Stimulated activated CD8-positive, alpha-beta memory T cell treated with anti-CD3 and anti-CD28 coated beads, Interleukin-12 subunit alpha, Interleukin-12 subunit beta, amount 100 ng/mL, for 24 hours (primary cell): ENCODE results near the gene FXYD1.

Experiments used
- DNase-seq: peaks from one replicate; pipeline ENCODE4 v3.0.0-alpha.2; 2020; ENCODE audit errors: extremely low read depth

FXYD1 gene

DNA sequence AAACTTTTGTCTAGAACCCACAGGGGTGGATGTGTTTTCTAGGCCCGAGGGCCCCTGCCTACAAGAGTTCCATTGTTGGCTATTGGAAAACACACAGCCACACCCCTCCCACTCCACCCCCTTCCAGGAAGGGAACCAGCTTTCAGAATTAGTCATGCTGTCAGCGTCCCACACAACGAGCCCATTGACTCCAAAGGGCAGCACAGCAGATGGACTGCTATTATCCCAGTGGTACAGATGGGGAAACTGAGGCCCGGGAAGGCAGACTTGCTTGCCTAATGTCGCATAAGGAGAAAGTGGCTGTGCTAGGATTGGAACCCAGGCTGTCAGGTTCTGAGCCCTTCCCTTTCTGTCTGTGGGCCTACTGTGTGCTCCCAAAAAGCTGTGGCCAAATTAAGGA, 31.1 kb upstream of the FXYD1 start:
- DNase-seq = no peak

DNA sequence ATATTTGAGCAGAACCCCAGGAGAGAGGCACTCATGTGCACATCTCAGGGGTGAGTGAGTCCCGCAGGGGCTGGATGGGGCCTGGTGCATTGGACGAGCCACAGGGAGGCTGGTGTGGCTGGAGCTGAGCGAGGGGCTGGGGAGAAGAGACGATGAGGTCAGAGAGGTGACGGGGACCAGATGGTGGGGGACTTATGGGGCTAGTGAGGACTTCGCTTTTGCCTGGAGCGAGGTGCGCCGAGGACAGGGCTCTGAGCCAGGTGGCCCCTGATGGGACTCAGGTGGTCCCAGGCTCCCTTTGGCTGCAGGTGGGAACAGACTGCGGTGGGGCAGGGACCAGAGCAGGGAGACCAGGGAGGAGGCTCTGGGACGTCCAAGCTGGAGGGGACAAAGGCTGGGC, 29.9 kb upstream of the FXYD1 start:
- no peak for DNase-seq

DNA sequence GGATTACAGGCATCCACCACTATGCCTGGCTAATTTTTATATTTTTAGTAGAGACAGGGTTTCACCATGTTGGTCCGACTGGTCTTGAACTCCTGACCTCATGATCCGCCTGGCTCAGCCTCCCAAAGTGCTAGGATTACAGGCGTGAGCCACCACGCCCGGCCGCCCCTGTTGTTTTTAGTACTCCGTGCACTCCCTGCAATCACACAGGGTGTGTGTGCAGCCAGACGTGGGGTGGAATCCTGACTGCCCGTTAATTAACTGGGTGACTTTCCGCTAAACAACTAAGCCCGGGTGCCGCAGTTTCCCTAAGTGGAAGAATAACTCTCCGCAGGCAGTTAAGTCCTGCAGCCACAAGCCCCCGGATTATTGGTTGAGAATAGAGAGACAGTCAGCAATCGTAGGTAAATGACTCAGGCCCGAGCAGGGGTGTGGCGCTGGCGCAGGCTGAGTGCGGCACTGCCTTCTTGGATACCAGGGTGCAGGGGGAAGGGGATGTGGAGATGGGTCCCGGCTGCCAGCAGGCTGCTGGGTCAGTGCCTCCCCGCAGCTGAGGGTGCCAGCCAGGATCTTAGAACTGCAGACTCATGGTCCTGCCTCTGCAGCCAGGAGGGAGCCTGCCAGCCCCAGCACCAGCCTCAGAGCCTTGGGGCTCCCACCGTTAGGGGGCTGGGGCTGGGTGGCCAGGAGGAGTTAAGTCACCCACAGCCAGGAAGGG, 29.1 kb upstream of the FXYD1 start:
- no peak for DNase-seq

DNA sequence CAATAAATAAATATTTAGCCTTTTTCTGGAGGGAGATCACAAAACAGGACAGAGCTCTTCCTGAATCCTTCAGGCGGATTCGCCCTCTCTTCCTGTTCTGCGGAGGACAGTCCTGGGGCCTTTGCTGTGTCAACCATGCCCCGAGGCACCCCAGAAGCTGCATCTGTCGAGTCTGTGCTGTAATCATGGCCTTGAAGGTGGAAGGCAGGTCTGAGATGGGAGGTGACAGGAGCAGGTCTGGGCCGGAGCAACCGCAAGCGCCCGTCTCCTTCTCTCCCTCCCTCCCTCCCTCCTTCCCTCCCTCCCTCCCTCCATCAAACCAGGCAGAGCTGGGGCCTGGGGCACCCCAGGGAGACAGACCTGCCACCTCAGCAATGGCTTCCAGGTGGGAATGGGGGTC, 27.6 kb upstream of the FXYD1 start:
- no peak for DNase-seq

DNA sequence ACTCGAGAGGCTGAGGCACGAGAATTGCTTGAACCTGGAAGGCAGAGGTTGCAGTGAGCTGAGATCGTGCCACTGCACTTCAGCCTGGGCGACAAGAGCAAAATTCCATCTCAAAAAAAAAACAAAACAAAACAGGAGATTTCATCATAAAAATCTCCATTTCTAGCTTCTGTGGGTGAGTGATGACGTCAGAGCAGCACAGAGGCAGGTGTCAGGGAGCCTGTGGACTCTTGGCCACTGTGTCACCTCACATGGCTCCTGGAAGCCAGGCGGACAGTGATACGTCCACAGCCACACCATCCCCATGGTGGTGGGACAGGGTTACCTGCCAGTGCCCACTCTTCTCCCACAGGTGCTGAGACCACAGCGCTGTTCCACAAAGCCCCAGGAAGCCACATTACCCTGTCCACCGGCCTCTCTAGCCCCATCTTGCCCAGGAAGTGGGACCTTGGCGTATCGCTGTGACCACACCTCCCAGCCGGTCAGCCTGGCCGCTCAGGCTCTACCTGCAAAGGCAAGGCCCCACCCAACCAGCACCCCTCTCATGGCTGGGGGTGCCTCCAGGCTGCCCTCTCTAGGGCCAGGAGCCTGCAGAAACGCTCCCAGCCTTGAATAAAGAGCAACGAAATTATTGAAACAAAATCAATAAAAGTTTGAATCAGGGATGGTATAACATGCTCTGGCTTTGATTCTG, 25.5 kb upstream of the FXYD1 start:
- DNase-seq = no peak

DNA sequence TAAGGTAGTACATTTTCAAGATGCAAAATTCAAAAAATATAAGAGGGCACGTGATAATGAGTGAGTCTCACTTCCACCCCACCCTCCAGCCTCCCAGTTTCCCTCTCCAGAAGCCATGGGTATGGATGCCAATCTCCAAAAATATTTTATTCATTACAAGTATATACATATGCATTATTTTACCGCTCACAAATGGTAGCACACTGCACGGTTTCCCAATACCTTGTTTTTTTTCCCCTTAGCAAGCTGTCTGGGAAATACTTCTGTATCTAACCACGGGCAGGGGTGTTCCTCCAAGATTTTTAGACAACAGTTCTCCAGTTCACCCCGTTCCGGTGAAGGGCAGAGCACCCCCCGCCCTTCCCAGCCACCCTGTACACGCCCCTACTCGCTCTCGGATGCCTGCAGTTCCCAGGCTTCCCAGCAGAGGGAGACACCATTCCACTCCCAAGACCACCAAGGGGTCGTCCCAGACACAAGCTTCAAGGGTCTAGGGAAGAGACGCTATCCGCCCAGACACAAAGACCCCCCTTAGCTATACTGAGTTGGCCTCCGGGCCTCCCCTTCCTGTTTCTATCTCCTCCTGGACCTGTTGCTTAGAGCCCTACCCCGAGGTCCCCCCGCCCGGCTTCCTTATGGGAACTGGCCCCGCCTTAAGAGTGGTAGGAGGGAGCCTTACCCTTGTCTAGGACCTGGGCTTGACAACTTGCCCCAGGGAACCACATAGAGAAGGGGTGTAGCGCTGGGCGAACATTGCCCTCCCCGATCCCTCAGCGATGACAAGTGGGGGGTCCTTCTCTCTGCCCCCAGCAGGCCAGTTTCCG, 24.1 kb upstream of the FXYD1 start:
- peak; percentile 25 for DNase-seq

DNA sequence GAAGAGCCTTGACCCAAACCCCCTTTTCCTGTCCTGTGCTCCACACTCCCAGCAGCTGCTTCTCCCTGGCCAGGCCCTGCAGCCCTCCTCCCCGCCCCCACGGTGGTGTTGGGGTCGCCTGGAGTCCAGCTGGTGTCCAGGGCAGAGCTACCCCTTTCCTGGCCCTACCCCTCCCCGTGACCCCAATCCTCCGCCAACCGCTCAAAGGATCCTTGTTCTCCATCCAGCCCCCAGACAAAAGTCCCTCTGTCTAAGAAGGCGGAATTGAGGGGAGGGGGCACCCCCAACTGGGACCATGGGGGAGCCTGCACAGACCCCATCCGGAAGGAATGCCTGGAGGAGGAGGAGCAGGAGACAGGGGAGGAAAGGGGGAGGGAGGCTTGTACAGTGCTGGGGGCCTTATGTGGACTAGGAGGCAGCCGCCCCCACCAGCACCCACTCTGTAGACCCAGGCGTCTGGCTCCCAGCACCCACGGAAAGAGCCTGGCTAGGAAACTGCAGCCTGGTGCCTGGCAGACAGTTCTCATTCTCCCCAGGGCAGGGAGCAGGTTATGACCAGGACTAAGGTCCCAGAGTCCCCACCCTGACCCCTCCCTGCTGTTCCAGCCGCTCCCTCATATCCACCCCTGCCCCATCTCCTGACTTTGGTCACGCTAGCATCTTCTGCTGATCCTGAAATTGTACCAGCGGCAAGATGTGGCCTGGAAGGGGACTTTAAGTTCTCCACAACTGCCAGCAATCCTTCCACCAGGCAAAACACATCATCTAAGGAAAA, 23.3 kb upstream of the FXYD1 start, which contains the start of gene FXYD3:
TSS of gene FXYD3 (plus strand) at position 647 of the 775 bp plus-strand sequence. CDS start 3,554 bp downstream, outside the sequence.
- no peak for DNase-seq

DNA sequence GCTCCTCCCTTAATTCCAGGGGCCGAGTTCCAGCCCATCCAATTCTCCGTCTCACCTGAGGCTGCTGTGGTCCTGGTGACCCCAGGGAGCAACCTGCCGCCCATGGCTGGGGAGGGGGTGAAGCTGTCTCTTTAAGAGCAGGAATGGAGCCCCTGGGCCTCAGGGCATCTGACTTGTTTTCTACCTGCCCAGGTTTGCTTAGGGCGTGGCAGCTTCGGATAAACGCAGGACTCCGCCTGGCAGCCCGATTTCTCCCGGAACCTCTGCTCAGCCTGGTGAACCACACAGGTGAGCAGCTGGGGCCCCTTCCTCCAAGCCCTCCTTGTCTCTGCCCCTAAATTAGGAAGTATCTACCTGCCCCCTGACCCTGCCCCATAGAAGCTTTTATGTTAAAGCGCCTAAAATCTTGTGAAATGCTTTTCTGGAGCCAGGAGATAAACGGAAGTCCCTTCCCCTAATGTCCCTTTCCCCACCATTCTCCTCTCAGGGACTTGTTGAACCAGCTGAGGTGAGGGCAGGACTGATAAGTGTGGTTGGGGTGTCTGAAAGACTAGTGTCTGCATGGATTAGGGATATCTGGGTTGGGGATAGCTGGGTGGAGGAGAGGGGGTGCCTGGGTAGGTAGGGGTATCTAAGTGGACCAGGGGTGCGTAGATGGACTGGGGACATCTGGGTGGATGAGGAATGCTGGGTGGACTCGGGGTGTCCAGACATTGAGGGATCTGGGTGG, 22.4 kb upstream of the FXYD1 start:
- DNase-seq = no peak

DNA sequence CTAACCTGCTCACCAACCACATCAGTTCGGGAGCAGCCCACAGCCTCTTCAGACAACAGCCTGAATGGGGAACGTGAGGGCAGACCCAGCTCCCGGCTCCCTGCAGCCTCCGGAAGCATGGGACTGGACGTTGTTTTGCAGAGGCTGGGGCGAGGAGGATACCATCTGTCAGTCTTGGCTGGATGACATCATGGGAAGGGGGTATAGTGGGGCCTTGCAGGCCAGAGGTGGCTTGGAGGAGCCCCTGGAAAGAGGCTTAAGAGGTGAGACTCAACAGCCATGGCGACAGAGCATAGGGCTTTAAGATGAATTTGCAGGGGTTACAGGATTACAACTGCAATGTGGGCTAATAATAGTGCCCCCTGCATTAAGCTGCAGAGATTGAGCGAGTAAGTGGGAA, 21.5 kb upstream of the FXYD1 start:
- DNase-seq = no peak

DNA sequence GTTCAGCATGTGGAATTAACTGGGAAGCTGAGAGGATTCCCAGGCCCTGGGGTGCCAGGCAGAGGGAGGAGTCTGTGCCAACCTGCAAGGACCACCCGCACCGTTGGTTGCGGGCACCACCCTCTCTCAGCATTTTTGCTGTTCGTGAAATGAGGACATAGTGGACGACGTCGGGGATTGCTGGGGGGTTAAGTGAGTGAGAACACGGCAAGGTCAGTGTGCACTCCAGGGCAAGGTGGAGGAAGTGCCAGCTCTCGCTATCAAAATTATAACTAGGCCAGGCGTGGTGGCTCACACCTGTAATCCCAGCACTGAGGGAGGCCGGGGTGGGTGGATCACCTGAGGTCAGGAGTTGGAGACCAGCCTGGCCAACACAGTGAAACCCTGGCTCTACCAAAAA, 20.8 kb upstream of the FXYD1 start:
- no peak for DNase-seq

DNA sequence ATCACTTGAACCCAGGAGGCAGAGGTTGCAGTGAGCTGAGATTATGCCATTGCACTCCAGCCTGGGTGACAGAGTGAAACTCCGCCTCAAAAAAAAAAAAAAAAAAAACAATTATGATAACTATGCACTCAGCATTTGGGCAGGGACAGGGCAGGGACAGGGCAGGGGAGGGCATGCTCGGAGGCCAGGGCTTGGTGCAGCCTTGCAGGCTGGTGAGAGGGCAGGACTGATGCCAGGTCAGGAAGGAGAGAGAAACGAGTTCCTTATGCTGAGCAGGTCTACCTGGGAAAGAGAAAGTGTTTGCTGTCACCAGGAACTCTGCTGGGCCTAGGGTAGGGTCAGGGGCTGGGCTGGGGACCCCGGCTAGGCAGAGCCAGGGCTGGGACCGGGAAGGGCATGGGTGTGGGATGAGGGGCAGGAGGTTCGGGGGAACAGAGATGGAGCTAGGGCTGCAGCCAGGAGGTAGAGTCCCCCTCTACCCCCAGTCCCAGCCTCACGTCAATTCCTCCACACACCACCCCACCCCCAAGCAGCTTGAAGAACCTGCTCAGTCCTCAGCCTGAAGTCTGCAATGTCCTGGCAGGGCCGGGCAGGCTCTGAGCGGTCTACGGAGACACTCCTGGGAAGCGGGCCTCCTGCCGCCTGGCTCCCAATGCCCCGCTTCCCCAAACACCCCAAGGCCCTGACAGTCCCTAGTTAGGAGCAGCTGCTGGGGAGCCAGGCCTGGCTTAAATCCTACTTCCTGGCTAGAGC, 20.2 kb upstream of the FXYD1 start:
- no peak for DNase-seq

DNA sequence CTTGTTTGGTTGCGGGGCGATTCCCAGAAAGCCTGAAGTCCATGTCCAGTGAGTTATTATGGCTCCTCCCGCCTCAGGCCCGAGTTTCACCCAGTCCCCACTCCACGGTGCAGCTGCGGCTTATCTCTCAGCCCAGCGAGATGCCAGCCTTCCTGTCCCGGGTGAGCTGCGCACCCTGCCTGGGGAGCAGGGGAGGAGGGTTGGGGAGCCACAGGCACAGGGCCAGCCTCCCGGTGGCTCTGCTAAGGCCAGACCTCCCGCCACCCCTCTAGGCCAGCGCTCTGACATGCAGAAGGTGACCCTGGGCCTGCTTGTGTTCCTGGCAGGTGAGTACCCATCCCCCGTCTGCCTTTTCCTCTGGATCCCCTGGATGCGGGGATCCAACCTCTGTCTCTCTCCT, 19.5 kb upstream of the FXYD1 start:
- DNase-seq = no peak

DNA sequence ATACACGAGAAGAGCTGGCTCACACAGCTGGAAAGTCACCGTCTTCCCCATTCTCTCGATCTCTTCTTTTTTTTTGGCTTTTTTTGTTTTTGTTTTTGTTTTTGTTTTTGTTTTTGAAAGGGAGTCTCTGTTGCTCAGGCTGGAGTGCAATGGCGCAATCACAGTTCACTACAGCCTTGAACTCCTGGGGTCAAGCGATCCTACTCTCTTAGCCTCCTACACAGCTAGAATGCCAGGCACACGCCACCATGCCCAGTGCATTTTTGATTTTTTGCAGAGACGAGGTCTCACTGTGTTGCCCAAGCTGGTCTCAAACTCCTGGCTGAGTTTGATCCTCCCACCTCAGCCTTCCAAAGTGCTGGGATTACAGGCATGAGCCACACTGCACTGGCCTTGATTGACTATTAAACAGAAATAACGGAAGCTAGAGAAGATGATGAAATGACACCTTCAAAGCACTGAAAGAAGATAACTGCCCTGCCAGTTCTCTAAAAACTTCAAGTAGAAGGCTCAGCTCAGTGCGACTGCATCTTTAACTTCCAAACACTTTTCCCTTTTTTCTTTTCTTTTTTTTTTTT, 19.0 kb upstream of the FXYD1 start:
- no peak for DNase-seq

DNA sequence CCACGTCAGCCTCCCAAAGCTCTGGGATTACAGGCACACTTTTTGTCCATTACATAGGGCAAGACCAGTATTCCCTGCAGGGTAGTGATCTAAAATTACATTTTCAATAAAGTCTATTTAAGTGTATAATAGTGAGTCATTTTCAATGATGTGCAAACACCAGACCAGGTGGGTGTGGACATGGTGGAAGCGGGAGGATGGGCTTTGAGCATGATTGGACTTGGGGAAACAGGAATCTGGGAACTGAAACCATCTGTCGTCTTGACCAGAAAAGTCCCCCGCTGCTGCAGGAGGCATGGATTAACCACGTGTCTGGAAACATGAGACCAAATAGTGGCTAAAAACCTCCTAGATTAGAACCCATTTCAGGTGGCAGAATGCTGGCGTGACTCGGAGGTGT, 18.1 kb upstream of the FXYD1 start:
- no peak for DNase-seq

DNA sequence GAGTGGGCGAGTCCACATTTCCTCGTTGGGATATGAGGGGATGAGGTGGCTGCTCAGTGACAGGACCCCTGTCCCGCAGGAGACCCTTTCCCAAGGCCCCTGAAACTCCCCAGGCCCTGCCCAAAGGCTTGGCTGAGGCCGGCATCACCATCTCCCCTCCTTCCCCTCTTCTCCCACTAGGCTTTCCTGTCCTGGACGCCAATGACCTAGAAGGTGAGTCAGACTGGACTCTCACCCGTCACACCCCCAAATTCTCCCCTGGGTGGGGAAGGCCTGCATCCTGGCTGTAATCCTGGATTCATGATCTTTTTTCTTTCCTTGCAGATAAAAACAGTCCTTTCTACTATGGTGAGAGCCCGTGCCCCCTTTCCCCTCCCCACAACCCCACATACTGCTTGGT, 17.7 kb upstream of the FXYD1 start:
- no peak for DNase-seq

DNA sequence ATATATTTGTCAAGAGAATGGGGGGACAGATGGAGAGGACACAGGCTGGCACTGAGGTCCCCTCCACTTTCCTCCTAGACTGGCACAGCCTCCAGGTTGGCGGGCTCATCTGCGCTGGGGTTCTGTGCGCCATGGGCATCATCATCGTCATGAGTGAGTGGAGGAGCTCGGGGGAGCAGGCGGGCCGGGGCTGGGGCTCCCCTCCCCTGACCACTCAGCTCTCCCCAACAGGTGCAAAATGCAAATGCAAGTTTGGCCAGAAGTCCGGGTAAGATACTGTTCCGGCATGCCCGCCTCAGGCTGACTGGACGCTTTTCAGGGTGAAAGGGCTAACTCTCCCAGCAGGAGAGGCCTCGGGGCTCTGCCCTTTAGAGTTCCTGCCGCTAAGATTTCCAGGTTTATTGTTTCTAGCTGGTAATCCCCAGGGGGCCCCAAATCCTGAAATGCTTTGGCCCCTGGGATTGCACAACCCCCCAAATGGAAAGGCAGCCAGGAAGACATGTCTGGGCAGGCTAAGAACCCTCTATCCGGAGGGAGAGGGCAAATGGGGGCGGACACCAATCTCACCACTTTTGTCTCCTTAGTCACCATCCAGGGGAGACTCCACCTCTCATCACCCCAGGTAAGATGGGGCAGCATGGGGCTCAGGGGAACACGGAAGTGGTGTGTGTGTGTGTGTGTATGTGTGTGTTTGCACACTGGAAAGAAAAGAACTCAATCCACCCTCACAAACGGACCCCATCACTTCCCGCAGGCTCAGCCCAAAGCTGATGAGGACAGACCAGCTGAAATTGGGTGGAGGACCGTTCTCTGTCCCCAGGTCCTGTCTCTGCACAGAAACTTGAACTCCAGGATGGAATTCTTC, 15.7 kb upstream of the FXYD1 start:
- no peak for DNase-seq

DNA sequence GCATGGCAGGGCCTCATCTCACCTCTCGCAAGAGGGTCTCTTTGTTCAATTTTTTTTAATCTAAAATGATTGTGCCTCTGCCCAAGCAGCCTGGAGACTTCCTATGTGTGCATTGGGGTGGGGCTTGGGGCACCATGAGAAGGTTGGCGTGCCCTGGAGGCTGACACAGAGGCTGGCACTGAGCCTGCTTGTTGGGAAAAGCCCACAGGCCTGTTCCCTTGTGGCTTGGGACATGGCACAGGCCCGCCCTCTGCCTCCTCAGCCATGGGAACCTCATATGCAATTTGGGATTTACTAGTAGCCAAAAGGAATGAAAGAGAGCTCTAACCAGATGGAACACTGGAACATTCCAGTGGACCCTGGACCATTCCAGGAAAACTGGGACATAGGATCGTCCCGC, 15.1 kb upstream of the FXYD1 start:
- no peak for DNase-seq

DNA sequence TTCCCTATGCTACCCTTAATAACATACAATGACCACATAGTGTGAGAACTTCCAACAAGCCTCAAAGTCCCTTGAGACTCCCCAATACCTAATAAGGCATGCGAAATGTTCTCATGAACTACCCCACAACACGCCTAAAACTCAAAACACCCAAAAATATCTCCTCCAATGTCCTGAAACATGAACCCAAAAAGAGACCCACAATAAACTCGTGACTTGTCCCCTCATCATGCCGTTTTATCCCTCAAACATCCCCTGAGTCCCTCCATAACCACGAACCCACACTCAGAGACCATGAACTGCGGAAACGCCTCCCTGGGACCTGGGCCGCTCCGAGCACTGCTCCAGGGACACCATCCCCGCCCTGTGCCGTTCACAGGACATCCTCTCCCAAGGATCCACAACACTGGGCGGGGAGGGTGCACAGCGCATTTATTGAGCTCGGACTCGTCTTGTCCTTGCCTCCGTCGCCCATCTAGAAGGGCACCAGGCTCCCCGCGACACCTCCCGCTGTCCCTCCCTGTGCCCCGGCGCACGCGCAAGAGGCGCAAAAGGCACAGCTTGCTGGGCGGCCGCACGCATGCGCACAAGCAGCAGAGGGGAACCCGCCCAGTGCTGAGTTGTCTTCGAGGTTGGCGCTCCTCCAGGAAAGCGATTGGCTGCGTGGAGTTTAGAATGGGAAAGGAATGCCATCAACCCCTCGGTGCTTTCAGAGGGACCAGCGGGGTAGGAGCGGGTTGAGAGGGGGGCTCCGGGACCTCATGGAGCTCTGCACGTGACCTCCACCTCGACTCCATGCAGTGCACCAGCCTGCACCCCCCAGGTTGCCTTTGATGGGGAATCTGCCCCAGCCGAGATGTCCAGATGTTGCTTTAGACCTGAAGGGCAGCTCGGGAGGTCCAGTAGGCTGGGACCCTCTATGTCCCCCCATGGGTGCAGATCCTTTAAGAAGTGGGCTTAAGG, 14.2 kb upstream of the FXYD1 start:
- DNase-seq = peak; percentile 69
